Vagina (tissue), 2 donors: ENCODE data around the gene TLE3.

Experiments
- POLR2A ChIP-seq, 2 donors: fragments of 450-650 bp; IDR thresholded peaks; one replicate each; pipeline ENCODE4 v1.6.1; 2017; ENCODE audit warnings: antibody characterized with exemption in 2 of 2, mild to moderate bottlenecking in 2 of 2, moderate library complexity in 2 of 2
- POLR2AphosphoS5 ChIP-seq, 2 donors: sonication (generic); formaldehyde crosslinking; IDR thresholded peaks; one replicate each; pipeline ENCODE4 v1.9.0; 2017; ENCODE audit warnings: antibody characterized with exemption in 2 of 2, mild to moderate bottlenecking in 2 of 2, low read depth in 1 of 2; ENCODE audit not compliant: insufficient read depth in 1 of 2
- TF ChIP-seq, protein P1 (sequence below), 3 experiments: fragments of 450-650 bp in 2 of 3; fragments of 200-600 bp in 1 of 3; sonication (generic) in 1 of 3; IDR thresholded peaks; one replicate each; pipeline ENCODE4 v1.5.1; 2017 to 2019; ENCODE audit warnings: antibody characterized with exemption in 3 of 3, mild to moderate bottlenecking in 2 of 3, moderate library complexity in 2 of 3

DNA sequence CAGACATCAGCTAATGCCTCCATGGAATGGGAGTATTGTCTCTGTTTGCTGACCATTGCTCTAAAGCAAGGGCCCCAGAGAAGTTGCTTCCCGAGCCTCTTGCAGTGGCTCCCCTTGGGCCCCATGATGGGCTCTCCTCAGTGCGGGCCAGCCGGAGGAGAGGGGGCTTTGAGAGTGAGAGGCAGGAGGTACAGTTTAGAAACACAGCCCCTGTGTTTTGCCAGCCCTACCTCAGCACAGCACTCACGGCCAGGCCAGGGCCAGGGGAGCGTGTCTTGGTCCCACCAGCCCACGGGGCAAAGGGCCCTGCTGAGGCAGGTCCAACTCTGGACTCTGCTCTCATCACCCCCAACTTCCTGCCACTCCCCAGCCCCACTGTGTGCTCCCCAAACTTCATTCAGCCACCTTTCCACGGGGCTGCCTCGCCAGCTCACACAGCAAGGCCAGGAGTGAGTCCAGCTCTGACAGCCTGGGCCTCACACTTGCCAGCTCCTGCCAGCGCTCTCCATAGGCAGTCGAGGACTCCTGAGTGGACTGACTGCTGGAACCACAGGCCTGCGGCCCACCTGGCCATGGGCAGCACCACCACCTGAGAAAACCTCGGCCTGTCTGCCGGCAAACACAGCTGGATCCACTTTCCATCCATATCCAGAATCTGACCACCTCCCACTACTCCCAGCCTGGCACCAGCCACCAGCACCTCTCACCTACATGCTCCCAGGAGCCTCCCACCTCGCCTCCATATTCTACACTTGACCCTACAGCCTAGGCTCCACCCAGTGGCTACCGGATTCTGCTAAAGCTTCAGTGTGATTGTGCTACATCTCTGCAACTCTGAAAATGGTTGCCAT is 99.0 kb downstream of the TLE3 start:
- TF ChIP-seq POLR2A (IDR thresholded peaks at IDR 0.05) (no peak), POLR2AphosphoS5 (IDR thresholded peaks at IDR 0.05; ENCODE audit: insufficient read depth in 1 of 2, low read depth in 1 of 2) (no peak)
- TF ChIP-seq, protein P1, sequence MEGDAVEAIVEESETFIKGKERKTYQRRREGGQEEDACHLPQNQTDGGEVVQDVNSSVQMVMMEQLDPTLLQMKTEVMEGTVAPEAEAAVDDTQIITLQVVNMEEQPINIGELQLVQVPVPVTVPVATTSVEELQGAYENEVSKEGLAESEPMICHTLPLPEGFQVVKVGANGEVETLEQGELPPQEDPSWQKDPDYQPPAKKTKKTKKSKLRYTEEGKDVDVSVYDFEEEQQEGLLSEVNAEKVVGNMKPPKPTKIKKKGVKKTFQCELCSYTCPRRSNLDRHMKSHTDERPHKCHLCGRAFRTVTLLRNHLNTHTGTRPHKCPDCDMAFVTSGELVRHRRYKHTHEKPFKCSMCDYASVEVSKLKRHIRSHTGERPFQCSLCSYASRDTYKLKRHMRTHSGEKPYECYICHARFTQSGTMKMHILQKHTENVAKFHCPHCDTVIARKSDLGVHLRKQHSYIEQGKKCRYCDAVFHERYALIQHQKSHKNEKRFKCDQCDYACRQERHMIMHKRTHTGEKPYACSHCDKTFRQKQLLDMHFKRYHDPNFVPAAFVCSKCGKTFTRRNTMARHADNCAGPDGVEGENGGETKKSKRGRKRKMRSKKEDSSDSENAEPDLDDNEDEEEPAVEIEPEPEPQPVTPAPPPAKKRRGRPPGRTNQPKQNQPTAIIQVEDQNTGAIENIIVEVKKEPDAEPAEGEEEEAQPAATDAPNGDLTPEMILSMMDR (IDR thresholded peaks at IDR 0.05): no peak
